Measurements from ENCODE around the gene GLCCI1. TPM values are rescaled to one million over a fixed set of nuclear protein-coding genes. Genes with fewer than 3 reads are reported as not detected.

The GLCCI1 gene
- total RNA-seq, 1 donor from 2014 or later, result 25.0 TPM

DNA sequence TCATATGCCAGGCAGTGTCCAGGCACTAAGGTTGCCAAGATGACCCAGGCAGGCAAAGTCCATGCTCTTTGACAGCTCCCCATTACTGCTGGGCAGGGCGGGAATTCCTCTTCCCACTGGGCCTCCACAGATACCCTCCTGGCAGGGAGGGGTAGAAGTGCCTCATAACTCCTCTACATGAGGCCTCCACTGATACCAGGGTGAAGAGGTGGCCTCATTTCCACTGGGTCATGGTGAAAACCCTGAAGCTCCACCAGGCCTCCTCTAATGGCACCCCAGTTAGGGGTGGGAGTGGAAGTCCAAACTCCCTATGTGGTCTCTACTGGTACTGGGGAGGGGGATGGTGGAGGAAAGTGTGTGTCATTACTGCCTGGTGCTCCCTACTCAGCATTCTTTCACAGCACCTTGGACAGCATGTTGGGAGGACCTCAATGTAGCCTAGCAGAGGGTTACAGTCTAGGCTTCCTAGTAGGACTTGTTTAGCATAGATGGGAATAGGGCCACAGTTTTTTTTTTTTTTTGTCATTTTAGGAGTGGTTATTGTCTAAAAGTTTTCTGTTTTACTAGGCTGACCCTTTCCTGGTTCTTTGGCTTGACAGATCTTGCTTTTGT, 34.6 kb upstream of the GLCCI1 start:
- Mint-ChIP-seq H3K27me3 (no peaks in the 10 kb centered on the region), H3K4me3 (no peak overlapping the region), H3K9me3 (no peaks in the 10 kb centered on the region), H3K27ac (no peak overlapping the region), H3K4me1 (ENCODE audit: unreplicated experiment) (no peaks in the 10 kb centered on the region), H3K36me3 (no peaks in the 10 kb centered on the region)
- TF ChIP-seq, protein P1, sequence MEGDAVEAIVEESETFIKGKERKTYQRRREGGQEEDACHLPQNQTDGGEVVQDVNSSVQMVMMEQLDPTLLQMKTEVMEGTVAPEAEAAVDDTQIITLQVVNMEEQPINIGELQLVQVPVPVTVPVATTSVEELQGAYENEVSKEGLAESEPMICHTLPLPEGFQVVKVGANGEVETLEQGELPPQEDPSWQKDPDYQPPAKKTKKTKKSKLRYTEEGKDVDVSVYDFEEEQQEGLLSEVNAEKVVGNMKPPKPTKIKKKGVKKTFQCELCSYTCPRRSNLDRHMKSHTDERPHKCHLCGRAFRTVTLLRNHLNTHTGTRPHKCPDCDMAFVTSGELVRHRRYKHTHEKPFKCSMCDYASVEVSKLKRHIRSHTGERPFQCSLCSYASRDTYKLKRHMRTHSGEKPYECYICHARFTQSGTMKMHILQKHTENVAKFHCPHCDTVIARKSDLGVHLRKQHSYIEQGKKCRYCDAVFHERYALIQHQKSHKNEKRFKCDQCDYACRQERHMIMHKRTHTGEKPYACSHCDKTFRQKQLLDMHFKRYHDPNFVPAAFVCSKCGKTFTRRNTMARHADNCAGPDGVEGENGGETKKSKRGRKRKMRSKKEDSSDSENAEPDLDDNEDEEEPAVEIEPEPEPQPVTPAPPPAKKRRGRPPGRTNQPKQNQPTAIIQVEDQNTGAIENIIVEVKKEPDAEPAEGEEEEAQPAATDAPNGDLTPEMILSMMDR (conservative IDR thresholded peaks at IDR 0.05), result no peak
- no peak for DNase-seq (ENCODE audit: extremely low spot score, unreplicated experiment)

DNA sequence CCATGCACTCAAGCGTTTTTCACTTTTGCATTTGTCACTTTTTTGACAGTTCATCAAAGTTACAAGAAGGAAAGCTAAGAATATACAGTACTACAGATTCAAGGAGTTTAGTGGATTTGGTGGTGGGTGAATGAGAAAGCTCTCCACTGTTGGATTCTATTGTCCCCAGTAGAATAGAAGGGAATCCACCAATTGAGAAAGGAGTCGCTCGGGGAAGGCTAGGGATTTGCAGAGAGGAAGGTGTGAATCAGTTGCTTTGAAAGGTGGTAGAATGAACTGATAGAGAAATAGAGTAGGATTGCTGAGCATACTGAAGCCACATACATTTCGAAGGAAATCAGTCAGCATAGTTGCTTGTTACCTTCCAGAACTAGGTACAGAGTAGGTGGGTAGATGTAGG, 33.7 kb upstream of the GLCCI1 start:
- H3K4me1 Mint-ChIP-seq (ENCODE audit: unreplicated experiment), result no peaks in the 10 kb centered on the region
- H3K27ac Mint-ChIP-seq, result no peak overlapping the region
- TF ChIP-seq, protein P1 (conservative IDR thresholded peaks at IDR 0.05), result no peak
- H3K27me3 Mint-ChIP-seq, result no peaks in the 10 kb centered on the region
- H3K9me3 Mint-ChIP-seq, result no peaks in the 10 kb centered on the region
- H3K36me3 Mint-ChIP-seq, result no peaks in the 10 kb centered on the region
- no peak overlapping the region for H3K4me3 Mint-ChIP-seq
- DNase-seq (ENCODE audit: extremely low spot score, unreplicated experiment), result no peak

DNA sequence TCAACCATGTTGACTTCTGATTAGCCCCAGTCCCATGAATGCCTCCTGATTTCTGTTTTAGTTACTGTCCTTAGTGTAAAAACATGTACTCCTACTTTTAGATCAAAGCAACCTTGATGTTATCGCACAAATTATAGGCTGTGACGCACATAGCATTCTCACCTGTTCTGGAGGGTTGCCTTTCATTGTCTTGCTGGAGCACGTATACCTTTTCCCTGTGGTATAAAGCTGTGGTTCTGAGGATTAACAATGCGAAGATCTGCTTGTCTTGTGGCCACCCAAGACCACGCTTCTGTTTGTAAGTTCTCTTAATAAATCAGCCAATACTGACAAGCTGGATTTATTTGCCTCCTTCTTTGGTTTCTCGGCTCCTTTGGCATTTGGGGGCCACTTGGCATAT, 30.1 kb upstream of the GLCCI1 start:
- DNase-seq (ENCODE audit: extremely low spot score, unreplicated experiment), result no peak
- Mint-ChIP-seq H3K27me3 (no peaks in the 10 kb centered on the region), H3K9me3 (no peaks in the 10 kb centered on the region), H3K4me3 (no peak overlapping the region), H3K4me1 (ENCODE audit: unreplicated experiment) (no peaks in the 10 kb centered on the region), H3K27ac (no peak overlapping the region), H3K36me3 (no peaks in the 10 kb centered on the region)
- TF ChIP-seq, protein P1 (conservative IDR thresholded peaks at IDR 0.05), result no peak

DNA sequence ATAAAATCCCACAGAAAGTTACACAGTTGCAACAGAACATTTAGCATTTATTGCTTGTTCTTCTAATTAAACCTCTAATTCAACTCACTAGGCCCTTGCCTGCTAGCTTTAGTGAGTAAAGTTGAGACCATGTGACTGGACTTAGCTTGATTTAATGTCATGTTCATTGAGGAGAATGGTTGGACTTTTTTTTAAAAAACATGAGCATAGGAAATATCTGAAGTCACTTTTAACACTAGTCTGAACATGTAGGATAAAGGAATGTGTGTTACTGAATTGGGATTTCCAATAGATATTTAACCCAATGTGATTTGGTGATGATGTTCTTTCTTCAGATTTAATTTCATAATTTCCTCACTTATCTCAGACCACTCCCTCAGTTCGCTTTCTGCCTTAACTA, 24.6 kb upstream of the GLCCI1 start:
- TF ChIP-seq, protein P1 (conservative IDR thresholded peaks at IDR 0.05), result no peak
- no peaks in the 10 kb centered on the region for H3K9me3 Mint-ChIP-seq
- H3K27ac Mint-ChIP-seq, result no peak overlapping the region
- no peak for DNase-seq (ENCODE audit: extremely low spot score, unreplicated experiment)
- H3K36me3 Mint-ChIP-seq, result no peaks in the 10 kb centered on the region
- H3K4me1 Mint-ChIP-seq (ENCODE audit: unreplicated experiment), result no peaks in the 10 kb centered on the region
- no peak overlapping the region for H3K4me3 Mint-ChIP-seq
- no peaks in the 10 kb centered on the region for H3K27me3 Mint-ChIP-seq

DNA sequence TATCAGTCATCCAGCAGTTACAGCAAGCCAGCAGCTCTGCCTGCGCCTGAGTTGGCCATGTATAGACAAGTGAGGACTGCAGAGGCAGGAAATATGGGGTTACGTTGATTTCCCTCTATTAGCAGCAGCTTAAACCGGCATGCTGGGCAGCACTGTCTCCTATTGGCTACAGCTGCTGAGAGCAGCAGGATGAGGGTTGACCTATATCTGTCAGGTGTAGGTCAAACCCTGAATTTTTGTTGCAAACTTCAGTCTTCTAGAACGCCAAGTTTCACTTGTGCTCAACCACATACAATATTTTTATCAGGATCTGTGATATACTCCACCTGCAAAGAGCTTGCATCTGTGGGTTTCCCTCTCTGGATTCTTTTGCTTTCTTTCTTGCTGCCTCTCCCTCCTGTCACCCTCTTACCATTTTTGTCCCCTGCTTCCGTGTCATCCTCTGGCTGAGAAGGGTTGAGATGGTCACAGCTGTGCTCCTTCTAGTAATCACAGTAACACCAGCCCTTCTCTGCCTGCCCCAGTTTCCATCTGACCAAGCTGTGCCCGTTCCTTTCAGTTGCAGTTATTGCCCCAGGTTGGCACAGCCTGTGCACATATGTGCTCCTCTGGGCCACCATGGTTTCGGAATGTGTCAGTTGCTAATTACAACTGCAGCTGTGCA, 23.8 kb upstream of the GLCCI1 start:
- Mint-ChIP-seq H3K4me1 (ENCODE audit: unreplicated experiment) (no peaks in the 10 kb centered on the region), H3K9me3 (no peaks in the 10 kb centered on the region), H3K36me3 (no peaks in the 10 kb centered on the region), H3K4me3 (no peak overlapping the region), H3K27me3 (no peaks in the 10 kb centered on the region), H3K27ac (no peak overlapping the region)
- DNase-seq (ENCODE audit: extremely low spot score, unreplicated experiment), result no peak
- TF ChIP-seq, protein P1 (conservative IDR thresholded peaks at IDR 0.05), result no peak
